ENCODE results near the gene GRM5.

DNA sequence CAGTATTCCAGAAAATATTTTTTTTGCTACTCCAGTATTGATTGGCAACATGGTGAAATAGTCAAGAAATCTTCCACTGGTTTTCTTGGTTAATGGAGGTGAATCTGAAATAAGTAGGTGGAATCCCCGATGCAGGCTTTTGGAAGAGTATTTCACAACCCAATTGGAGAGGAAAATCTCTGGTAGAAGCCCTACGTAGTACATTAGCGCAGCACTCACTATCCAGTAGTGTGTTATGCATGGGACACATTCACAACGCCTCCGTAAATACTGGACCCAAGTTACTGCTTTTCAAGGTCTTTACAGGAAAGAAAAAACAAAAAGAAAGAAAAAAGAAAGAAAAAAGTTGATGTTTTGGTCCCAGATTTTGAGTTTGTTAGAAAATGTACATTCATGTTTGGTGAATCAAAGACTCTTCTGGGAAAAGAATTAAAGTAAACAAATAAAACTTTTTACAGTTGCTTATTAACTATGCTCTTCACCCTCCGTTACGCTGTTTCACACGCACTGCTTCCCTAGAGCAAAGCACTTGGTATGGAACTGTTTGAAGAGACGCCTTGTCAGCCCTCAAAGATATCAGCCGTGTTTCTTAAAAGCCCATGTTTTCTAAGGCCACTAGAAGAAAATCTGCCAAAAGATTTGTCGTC lies 557.9 kb downstream of the GRM5 start:
- TF ChIP-seq, protein P1, sequence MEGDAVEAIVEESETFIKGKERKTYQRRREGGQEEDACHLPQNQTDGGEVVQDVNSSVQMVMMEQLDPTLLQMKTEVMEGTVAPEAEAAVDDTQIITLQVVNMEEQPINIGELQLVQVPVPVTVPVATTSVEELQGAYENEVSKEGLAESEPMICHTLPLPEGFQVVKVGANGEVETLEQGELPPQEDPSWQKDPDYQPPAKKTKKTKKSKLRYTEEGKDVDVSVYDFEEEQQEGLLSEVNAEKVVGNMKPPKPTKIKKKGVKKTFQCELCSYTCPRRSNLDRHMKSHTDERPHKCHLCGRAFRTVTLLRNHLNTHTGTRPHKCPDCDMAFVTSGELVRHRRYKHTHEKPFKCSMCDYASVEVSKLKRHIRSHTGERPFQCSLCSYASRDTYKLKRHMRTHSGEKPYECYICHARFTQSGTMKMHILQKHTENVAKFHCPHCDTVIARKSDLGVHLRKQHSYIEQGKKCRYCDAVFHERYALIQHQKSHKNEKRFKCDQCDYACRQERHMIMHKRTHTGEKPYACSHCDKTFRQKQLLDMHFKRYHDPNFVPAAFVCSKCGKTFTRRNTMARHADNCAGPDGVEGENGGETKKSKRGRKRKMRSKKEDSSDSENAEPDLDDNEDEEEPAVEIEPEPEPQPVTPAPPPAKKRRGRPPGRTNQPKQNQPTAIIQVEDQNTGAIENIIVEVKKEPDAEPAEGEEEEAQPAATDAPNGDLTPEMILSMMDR (IDR thresholded peaks at IDR 0.05): no peak
- peak; percentile 10 for TF ChIP-seq POLR2AphosphoS5 (IDR thresholded peaks at IDR 0.05)
- TF ChIP-seq POLR2A (IDR thresholded peaks at IDR 0.05): no peak

Data from prostate gland (tissue), 2 donors.